Germinal center (tissue), 1 donor: Measurements from ENCODE around the gene PUSL1.

ENCODE experiments used
- DNase-seq: peaks from one replicate; pipeline ENCODE4 v3.0.0; 2012; ENCODE audit warnings: mixed read lengths, low spot score

PUSL1 gene

DNA sequence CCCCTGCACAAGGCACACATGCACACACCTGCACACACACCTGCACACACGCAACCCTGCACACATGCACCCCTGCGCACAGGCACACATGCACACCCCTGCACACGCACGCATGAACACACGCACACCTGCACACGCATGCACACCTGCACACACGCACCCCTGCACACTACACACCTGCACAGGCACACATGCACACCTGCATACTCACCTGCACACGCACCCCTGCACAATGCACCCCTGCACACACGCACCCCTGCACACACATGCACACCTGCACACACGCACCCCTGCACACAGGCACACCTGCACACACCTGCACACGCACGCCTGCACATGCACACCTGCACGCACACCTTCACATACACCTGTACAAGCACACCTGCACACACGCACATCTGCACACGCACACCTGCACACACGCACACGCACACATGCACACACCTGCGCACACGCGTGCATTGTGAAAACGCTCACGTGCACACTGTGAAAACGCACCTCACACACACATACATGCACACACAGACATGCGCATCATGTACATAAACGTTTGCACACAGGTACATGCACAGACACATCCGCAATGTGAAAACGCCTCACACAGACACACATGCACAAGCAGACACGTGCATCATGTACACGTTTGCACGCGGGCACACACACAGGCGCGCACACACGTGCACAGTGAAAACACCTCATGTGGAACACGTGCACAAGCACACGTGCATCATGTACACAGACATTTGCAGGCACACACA is 32.6 kb downstream of the PUSL1 start:
- DNase-seq, result no peak

DNA sequence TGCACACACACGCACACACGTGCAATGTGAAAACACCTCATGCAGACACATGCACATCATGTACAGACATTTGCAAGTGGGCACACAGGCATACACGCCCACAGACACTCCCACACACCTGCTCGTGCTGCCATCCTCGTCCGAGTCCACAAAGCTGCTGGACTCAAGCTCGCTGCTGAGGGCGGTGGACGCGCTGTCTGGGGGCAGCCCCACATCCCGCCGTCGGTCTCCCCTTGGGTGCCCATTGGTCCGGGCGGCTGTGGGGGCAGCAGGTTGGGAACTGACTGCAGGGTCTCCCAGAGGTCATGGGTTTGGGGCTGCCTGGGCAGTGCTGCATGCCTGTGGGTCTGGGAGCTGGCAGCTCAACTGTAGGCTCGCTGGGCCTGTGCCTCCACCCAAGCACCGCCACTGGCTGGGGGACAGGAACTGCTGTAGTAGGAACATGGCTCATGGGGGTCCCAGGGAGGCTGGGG is 33.2 kb downstream of the PUSL1 start:
- DNase-seq, result no peak

DNA sequence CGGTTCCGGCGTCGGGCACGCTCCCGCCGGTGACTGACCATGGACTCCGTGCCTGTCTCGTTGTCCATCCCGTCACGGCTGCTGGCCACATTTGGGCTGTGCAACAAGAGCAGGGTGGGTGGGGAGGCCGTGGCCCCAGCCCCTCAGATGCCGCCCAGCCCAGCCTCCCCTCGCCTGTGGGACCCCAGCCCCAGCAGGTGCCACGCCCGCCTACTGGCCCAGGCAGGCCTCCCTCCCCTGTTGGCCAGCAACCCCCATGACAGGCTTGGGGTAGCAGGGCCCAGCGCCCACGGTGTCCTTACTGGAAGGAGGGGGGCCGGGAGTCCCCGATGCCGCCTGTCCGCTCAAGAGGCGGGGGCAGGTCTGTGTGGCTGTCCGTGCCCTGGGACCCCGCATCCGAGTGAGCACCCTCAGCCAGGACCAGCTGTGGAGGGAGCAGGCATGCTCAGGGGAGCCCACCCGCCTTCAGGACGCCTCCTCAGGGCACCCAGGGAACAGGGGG is 33.7 kb downstream of the PUSL1 start:
- DNase-seq, result no peak

GRCh38 chr1:1342584-1343115 is 34.3 kb downstream of the PUSL1 start:
- DNase-seq, result no peak

DNA sequence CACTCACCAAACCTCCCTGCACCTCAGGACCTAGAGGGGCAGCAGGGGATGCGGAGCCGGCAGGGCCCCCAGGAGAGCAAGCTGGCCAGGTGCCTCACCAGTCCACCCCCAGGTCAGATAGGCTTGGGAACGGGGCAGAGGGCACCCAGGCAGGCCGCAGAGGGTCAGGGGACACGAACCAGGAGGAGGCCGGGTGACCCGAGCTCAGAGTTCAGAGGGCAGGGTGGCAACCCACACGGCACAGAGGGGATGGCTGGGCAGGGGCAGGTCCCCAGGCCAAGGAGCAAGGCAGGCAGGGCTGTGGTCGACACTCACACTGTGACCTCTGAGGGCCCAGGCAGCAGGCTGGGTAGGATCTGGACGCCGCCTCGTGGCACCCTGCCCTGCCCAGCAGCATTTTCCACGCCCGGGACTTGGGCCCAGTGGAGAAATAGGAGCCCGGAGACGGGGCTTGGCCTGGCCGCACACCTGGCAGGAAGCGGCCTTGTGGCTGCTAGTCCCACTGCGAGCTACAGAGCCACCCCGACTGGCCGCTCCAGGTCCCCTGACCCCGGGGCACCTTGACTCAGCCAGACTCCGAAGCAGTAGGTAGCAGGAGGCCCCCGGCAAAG is 35.5 kb downstream of the PUSL1 start:
- DNase-seq, result no peak

DNA sequence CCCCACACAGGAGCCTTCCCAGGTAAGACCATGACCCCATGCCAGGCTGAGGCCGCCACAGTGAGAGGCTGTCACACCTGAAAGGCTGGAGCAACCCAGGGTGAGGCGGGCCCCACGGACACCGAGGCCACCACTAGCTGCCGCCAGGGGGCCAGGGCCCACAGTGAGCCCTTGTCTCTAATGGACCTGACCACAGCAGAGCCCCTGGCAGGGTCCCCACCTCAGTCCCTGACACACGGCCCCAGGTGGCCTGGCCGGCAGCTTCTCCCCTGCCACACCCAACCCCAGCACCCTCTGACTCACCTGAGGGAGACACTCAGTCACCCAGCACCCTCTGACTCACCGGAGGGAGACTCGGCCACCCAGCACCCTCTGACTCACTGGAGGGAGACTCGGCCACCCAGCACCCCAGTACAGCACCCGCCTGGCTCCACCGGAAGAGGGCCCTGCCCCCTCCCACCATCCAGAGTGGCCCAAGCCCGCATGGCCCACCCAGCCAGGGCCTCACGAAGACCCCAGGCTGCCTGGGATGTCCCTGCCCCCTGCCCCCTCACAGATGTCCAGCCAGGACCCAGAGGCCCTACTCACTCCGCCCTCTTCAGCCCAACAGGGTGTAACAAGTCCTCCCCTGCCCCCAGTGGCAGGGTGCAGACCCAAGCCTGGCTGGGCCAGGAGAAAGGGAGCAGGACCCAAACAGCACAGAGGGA is 36.4 kb downstream of the PUSL1 start:
- DNase-seq, result no peak

GRCh38 chr1:1345384-1345783 is 37.0 kb downstream of the PUSL1 start:
- DNase-seq, result no peak

DNA sequence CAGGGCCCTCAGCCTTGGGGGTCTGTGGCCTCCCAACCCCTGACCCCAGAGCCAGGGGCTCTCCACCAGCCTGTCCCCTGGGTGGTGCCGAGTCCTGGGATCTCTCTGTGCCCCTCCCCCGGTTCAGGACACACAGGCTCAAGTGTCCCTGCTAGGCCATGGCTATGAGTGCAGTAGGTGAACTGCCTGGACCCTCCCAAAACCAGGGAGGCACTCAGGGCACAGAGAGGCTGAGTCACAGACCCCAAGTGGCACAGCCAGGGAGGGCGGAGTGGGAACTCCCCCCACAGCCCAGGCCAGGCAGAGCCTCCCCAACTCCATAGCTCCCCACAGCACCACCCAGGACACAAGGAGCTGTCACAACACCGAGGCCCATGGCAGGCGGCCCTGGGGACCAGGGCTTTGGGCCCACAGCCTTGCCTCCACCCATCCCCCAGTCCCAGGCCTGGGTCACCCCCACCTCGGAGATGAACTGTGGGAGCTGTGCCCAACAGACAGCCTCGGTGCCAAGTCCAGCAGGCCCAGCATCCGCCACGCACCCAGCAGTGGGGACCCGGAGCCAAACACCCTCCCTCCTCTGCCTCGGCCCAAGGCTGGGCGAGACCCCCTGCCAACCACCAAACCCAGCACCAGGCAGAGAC is 37.6 kb downstream of the PUSL1 start:
- DNase-seq, result no peak

- no peak for DNase-seq
Observed at GRCh38 chr1:1346501-1346890, 38.1 kb downstream of the PUSL1 start.

GRCh38 chr1:1347026-1347595 is 38.7 kb downstream of the PUSL1 start:
- DNase-seq, result no peak

DNA sequence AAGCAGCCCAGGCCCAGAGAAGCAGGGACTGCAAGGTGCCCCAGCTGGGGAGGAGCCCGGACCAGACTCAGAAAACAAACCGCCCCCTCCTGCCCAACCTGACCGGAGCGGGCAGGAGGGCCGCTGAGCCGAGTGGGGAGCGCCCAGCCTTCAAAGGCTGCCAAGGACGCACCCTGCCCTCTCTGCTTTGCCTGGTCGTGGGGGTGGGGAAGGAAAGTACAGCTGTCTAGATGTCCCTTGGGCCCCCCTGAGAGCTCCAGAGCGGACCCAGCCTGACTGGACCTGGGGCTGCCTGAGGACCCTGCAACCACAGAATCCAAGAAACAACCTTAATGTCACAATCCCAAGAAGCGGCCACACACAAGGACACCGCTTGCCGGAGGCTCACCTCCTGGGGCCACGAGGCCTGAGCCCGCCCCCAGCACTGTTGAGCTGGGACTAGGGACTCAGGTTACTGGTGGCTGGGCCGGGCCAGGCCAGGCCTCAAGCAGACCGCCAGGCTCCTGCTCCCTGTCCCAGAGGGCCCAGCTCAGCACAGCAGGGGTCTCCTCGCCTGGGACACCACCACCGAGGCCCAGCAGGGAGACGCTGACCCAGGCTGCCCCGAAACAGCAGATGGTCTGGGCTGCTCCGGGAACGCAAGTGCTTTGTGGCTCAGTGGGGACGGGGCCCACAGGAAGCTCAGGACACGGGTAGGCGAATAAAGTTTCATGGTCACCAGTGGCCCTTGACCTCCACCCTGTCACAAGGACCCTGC is 39.4 kb downstream of the PUSL1 start:
- no peak for DNase-seq

- DNase-seq, result no peak
Observed at GRCh38 chr1:1348420-1349255, 40.2 kb downstream of the PUSL1 start.

DNA sequence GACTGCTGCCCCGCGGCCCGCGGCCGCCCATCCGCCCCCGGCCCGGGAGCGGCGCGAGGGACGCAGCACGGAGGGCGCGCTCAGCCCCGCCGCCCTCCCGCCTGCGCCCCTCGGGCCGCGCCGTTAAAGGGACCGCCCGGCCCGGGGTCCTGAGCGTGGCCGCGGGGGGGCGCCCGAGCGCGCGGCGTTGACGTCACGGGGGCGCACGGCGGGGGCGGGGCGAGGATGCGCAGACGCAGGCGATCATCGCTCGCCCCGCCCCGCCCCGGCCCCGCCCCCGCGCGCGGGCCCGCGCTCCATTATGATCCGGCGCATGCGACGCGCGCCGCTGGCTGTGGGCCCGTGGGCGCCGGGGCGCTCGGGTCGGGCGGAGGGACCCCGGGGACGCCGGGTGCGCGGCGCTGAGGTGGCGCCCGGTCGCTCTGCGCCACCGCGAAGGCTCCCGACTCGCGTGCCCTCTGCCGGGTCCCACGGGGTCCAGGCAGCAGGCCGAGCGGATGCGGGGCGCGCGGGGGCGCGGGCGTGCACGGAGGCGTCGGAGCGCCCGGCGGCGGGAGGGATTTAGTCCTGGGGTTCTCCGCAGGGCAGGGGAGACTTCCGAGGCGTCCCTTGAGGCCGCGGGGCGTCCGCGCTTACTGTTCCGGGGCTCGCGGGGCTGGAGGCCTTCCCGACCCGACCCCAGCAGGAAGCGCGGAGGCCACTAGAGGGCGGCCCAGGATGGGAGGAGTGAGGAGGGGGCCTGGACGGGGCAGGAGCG is 41.0 kb downstream of the PUSL1 start, which contains the start of gene DVL1:
Gene DVL1, minus strand, starts transcription at position 163 of the 757 bp plus-strand sequence. CDS start 353 bp downstream, outside the sequence.
- peak; percentile 90 for DNase-seq

DNA sequence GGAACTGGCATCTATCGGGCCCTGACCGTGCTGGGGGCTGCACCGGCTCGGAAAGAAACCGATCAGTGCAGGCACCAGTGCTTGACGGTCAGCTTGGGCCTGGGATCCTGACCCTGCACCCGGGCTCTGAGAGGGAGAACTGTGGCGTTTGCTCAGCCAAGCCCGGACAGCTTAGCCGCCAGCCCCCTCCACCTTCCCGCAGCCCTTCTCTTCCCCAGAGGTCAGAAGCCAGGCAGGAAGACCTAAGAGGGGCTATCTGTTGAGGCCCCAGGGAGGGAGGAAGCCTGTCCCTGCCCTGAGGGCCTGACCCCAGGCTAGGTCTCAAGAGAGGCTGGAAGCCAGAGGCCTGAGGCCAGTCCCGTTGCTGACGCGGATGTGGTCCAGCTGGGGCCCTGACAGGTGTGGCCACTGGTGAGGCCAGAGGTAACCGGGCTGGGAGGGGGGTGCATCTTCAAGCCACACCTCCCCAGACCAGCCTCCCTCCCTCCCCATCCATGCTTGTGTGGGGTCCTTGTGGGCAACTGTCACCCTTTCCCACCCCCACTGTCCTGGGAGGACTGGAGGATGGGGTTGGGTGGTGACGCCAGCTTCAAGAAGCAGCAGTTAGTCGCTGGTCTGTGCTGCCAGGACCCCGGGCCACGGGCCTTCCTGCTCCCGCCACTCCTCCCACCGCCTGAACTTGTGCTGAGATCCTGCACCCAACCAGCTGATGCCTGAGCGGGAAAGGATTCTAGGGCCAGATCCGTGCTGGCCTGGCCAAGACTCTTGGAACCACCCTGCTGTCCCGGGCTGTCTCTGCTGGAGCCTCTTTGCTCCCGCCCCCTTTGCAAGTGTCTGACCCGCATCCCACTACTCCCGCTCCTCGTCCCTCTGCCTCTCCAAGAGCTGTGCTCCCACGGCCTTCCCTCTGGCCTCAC is 43.4 kb downstream of the PUSL1 start:
- DNase-seq, result no peak

DNA sequence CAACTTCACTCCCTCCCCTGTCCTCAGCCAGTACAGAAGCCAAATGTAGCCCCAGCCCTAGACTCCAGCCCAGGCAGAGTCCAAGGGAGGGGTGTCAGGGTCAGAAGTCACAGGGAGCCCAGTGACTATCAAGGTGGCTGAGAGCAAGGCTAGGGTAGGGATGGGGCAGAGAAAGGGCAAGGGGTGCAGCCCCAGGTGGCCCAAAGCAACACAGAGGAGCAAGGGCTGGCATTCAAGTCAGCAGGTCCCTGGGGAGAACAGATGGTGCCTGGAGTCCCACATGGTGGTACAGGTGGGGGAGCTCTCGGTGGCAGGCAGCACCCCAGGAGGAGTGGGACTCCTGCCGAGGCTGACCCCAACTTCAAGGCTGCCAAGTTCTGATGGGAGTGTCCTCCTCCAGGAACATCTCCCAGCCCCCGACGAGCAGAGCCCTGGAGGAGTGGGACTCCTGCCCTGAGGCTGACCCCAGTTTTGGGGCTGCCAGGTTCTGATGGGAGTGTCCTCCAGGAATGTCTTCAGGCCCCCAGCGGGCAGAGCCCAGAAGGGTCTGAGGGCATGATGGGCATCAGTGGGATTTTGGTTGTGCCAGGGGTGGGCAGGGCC is 44.5 kb downstream of the PUSL1 start:
- peak; percentile 65 for DNase-seq

DNA sequence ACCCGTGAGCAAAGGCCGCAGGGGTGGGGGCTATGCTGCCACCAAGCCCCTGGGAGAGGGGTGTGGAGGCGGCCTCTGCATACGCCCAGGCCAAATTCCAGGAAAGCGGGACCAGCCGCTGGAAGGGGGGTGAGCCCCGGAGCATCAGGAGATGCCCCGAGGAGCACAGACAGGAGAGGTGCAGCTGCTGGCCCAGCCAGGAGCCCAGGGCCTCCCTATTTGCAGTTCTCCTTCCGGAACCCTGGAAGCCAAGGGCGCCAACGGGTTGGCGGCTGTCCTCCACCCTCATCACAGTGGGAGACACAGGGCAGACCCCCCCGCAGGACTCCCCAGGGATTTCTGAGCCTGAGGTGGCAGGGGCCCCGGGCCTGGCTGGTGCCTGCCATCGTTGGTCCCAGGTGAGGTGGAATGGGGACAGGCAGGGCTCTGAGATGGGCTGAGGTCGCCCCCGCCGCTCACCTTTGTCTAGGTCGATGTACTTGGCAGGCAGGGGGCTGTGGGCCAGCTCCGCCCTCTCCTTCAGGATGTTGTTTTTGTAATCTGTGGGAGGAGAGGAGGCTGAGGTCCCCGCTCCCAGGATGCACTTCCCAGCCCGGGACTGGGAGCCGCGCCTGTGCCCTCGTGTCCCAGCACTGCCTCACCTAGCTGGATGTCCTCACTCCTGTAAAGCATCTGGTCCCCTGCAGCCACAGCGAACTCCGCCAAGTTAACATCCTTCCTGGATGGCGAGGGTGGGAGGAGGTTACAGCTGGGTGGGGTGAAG is 45.2 kb downstream of the PUSL1 start:
- DNase-seq, result no peak
